ENCODE data around the gene HLA-DRB5.
"Not testable (repeated sequence)": the region's sequence is repeated elsewhere in the genome, so short reads cannot be mapped to it uniquely, and the experiment has no call there.

HLA-DRB5 gene

DNA sequence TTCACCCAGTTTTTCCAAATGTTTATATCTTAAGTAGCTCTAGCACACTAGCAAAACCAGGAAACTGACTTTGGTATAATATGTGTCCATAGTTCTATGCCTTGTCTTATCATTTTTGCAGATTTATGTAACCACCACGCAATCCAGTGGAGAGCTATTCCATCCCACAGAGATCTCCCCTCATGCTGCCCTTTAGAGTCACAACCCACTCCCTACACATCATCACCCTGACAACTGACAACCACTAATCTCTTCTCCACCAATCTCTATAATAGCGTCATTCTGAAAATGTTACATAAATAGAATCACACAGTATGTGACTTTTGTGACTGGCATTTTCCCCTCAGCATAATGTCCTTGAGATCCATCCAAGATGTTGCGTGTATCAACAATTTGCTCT, 29.1 kb downstream of the HLA-DRB5 start:
- no peak for DNase-seq (ENCODE audit: low spot score)

- DNase-seq (ENCODE audit: low spot score), result no peak
These were observed 37.7 kb downstream of the HLA-DRB5 start for GRCh38 chr6:32492351-32492750.

- no peak for DNase-seq (ENCODE audit: low spot score)
These were observed 38.4 kb downstream of the HLA-DRB5 start for GRCh38 chr6:32491700-32492099.

DNA sequence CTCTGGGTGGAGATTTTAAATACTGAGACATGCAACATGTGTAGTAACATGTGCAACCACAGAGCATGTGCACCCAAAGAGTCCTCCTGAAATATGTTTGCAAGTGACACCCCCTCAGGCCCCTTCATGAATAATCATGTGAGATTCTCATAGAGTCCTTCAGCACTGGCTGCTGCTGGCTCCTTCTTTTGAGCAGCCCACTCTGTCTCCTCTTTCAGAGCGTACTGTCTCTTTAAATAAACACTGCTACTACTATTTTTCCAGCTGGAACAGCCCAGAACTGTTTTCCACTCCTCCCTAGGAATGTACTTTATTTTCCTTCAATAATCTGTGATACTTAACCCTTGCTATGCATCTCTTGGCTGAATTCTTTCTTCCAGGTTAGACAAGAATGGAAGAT, 42.0 kb downstream of the HLA-DRB5 start:
- DNase-seq (ENCODE audit: low spot score), result no peak

- DNase-seq (ENCODE audit: low spot score), result no peak
These were observed 45.5 kb downstream of the HLA-DRB5 start for GRCh38 chr6:32484614-32484998.

DNA sequence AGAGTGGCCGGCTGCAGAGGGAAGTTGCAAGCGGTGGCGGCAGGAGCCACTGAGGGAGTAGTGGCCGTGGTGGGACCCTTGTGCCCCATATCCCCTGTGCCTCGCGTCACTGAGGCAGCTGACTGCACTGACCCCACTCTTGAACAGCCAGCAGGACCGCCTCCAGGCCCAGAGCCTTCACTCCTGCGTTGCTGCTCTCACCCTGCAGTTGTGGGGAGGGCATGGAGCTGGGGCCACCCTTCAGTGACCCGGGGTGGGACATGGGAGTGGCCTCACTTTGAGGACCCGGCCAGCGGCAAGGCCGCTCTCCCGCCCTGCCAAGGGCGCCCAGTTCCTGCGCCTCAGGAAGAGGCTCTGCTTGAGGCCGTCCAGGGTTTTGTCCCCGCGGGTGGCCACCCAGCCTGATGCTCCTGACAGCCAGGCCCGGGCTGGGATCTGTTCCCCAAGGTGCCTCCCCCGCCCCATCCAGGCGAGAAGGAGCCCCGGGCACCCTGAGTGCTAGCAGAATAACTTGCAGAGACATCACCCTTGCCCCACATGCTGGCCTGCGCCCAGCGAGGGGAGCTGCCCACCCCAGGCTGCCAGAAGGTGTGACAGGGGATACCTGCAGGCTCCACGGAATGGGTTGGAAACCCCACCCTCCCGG, 46.0 kb downstream of the HLA-DRB5 start:
- no peak for DNase-seq (ENCODE audit: low spot score)

- no peak for DNase-seq (ENCODE audit: low spot score)
These were observed 54.5 kb downstream of the HLA-DRB5 start for GRCh38 chr6:32475392-32476206.

GRCh38 chr6:32473376-32474348, 56.4 kb downstream of the HLA-DRB5 start:
- not testable (repeated sequence) for DNase-seq (ENCODE audit: low spot score)

GRCh38 chr6:32472781-32473375, 57.2 kb downstream of the HLA-DRB5 start:
- no peak for DNase-seq (ENCODE audit: low spot score)

GRCh38 chr6:32467743-32468503, 62.2 kb downstream of the HLA-DRB5 start:
- DNase-seq (ENCODE audit: low spot score), result not testable (repeated sequence)
